NB4 (cell line): ENCODE results near the gene CTPS1.

Experiments
- DNase-seq: peaks from one replicate; pipeline ENCODE4 v3.0.0; 2010; ENCODE audit warnings: low read depth
- H3K4me3 ChIP-seq: one replicate; pipeline ENCODE4 v1.5.1; 2011; ENCODE audit warnings: mild to moderate bottlenecking, low read depth, low read length, moderate library complexity
- CTCF ChIP-seq: IDR thresholded peaks from one replicate; pipeline ENCODE4 v1.5.1; 2012; ENCODE audit warnings: low read depth, low read length
- MAX ChIP-seq: IDR thresholded peaks from 2 replicates; pipeline ENCODE4 v1.6.1; 2011; ENCODE audit warnings: low read depth, low read length
- MYC ChIP-seq: IDR thresholded peaks from 2 replicates; pipeline ENCODE4 v1.6.1; 2011; ENCODE audit warnings: low read depth, low read length
- POLR2A ChIP-seq: IDR thresholded peaks from 2 replicates; pipeline ENCODE4 v1.6.1; 2011; ENCODE audit warnings: mild to moderate bottlenecking; ENCODE audit not compliant: insufficient read length; ENCODE audit errors: extremely low read depth

Gene CTPS1

GRCh38 chr1:40989066-40989465 lies 9.6 kb downstream of the CTPS1 start:
- no peak for DNase-seq
- no peak for TF ChIP-seq MAX
- no peak overlapping the region for H3K4me3 ChIP-seq

GRCh38 chr1:40997096-40997495 lies 17.6 kb downstream of the CTPS1 start:
- no peak for DNase-seq
- no peak overlapping the region for H3K4me3 ChIP-seq
- TF ChIP-seq POLR2A, result no peak
- TF ChIP-seq MYC, result no peak
- TF ChIP-seq CTCF, result no peak
- TF ChIP-seq MAX, result no peak

- no peak for DNase-seq
- no peak for TF ChIP-seq MYC
- TF ChIP-seq MAX, result no peak
- no peak for TF ChIP-seq CTCF
- TF ChIP-seq POLR2A, result no peak
- H3K4me3 ChIP-seq, result no peak overlapping the region
Observed at GRCh38 chr1:40998668-40999067, 19.2 kb downstream of the CTPS1 start.

GRCh38 chr1:41003127-41003639 lies 23.7 kb downstream of the CTPS1 start:
- DNase-seq, result no peak
- no peak overlapping the region for H3K4me3 ChIP-seq
- TF ChIP-seq POLR2A (no peak), MYC (no peak), MAX (no peak), CTCF (no peak)

GRCh38 chr1:41003640-41004220 lies 24.2 kb downstream of the CTPS1 start:
- H3K4me3 ChIP-seq, result no peak overlapping the region
- peak; percentile 97 for TF ChIP-seq MAX
- TF ChIP-seq CTCF, result peak; percentile 3
- TF ChIP-seq MYC, result peak; percentile 95
- TF ChIP-seq POLR2A, result no peak
- peak; percentile 87 for DNase-seq

- no peak overlapping the region for H3K4me3 ChIP-seq
- no peak for DNase-seq
- no peak for TF ChIP-seq CTCF
- TF ChIP-seq POLR2A, result no peak
- no peak for TF ChIP-seq MYC
Observed at GRCh38 chr1:41005876-41006275, 26.4 kb downstream of the CTPS1 start.
